Skeletal muscle satellite cell (primary cell): Measurements from ENCODE around the gene DIP2A. TPM values are rescaled to one million over a fixed set of nuclear protein-coding genes. Genes with fewer than 3 reads are reported as not detected.
A peak's percentile ranks its signal among the peaks of the same experiment; 100 is the strongest.

Source experiments
- H3K27me3 ChIP-seq: 2 replicates; pipeline ENCODE4 v1.7.0; 2013; ENCODE audit warnings: low read length; ENCODE audit not compliant: control insufficient read depth, insufficient read depth
- H3K36me3 ChIP-seq: 2 replicates; pipeline ENCODE4 v1.7.0; 2013; ENCODE audit warnings: mild to moderate bottlenecking, control low read depth, low read length; ENCODE audit not compliant: insufficient read depth
- H3K4me1 ChIP-seq: 2 replicates; pipeline ENCODE4 v1.7.0; 2013; ENCODE audit warnings: low read length; ENCODE audit not compliant: control insufficient read depth, insufficient read depth
- H3K4me2 ChIP-seq: 2 replicates; pipeline ENCODE4 v1.7.0; 2013; ENCODE audit warnings: mild to moderate bottlenecking, low read length
- H3K4me3 ChIP-seq: 2 replicates; pipeline ENCODE4 v1.7.0; 2013; ENCODE audit warnings: low read length
- H3K9ac ChIP-seq: 2 replicates; pipeline ENCODE4 v1.7.0; 2013; ENCODE audit warnings: mild to moderate bottlenecking, low read depth, low read length, moderate library complexity
- H3K9me3 ChIP-seq: replicated peaks from 2 replicates; pipeline ENCODE4 v1.7.0; 2013; ENCODE audit warnings: mild to moderate bottlenecking, control low read depth, low read length
- total RNA-seq: library from RNA; depleted of rRNA; stranded (reverse); fragments of >200 nt; gene quantifications from 2 replicates; pipeline ENCODE4 v1.2.3, GENCODE V29; 2012; rRNA removed

Gene DIP2A
- 25.8 and 26.9 TPM in 2 replicates for total RNA-seq

- H3K4me2 ChIP-seq = peak within 1 kb of the TSS; percentile 96
- no peaks in the 10 kb centered on the region for H3K27me3 ChIP-seq
- H3K4me3 ChIP-seq = peak within 1 kb of the TSS; percentile 95
- H3K9ac ChIP-seq = peak within 1 kb of the TSS; percentile 95
- H3K9me3 ChIP-seq = no peaks in the 10 kb centered on the region
- peaks cover 5% of the 10 kb centered on the region for H3K36me3 ChIP-seq
- H3K4me1 ChIP-seq = peaks cover 43% of the 10 kb centered on the region
Observed at GRCh38 chr21:46458315-46459023, at the start of gene DIP2A. DIP2A (plus strand) TSS chr21:46458891; CDS start chr21:46459132, 241 bp downstream.

GRCh38 chr21:46409641-46410406 lies 48.9 kb upstream of the DIP2A start:
- Histone ChIP-seq H3K36me3 (peaks cover 30% of the 10 kb centered on the region), H3K4me2 (no peak overlapping the region), H3K4me1 (no peaks in the 10 kb centered on the region)

GRCh38 chr21:46410516-46410915 lies 48.2 kb upstream of the DIP2A start:
- H3K27me3 ChIP-seq = no peaks in the 10 kb centered on the region
- no peak overlapping the region for H3K9ac ChIP-seq
- peaks cover 28% of the 10 kb centered on the region for H3K36me3 ChIP-seq

More at GRCh38 chr21:46409641-46410406, 48.9 kb upstream of the DIP2A start:
- H3K9ac ChIP-seq = no peak overlapping the region
- no peak overlapping the region for H3K4me3 ChIP-seq
- no peaks in the 10 kb centered on the region for H3K27me3 ChIP-seq
- H3K9me3 ChIP-seq = no peaks in the 10 kb centered on the region

GRCh38 chr21:46411236-46411635 lies 47.5 kb upstream of the DIP2A start:
- Histone ChIP-seq H3K36me3 (peaks cover 35% of the 10 kb centered on the region), H3K4me3 (no peak overlapping the region), H3K4me2 (no peak overlapping the region), H3K27me3 (no peaks in the 10 kb centered on the region), H3K4me1 (no peaks in the 10 kb centered on the region), H3K9ac (no peak overlapping the region), H3K9me3 (no peaks in the 10 kb centered on the region)

More at GRCh38 chr21:46410516-46410915, 48.2 kb upstream of the DIP2A start:
- H3K9me3 ChIP-seq = no peaks in the 10 kb centered on the region
- no peak overlapping the region for H3K4me3 ChIP-seq
- H3K4me2 ChIP-seq = no peak overlapping the region
- no peaks in the 10 kb centered on the region for H3K4me1 ChIP-seq

- Histone ChIP-seq H3K4me2 (no peak overlapping the region), H3K36me3 (peaks cover 40% of the 10 kb centered on the region), H3K27me3 (no peaks in the 10 kb centered on the region), H3K4me3 (no peak overlapping the region), H3K9me3 (no peaks in the 10 kb centered on the region), H3K9ac (no peak overlapping the region), H3K4me1 (no peaks in the 10 kb centered on the region)
Observed at GRCh38 chr21:46411691-46412090, 47.0 kb upstream of the DIP2A start.

GRCh38 chr21:46412521-46413364 lies 45.9 kb upstream of the DIP2A start:
- H3K27me3 ChIP-seq = no peaks in the 10 kb centered on the region
- no peaks in the 10 kb centered on the region for H3K4me1 ChIP-seq
- H3K4me2 ChIP-seq = no peak overlapping the region
- peaks cover 42% of the 10 kb centered on the region for H3K36me3 ChIP-seq
- no peak overlapping the region for H3K4me3 ChIP-seq
- no peak overlapping the region for H3K9ac ChIP-seq
- H3K9me3 ChIP-seq = no peaks in the 10 kb centered on the region

GRCh38 chr21:46413365-46413696 lies 45.4 kb upstream of the DIP2A start:
- Histone ChIP-seq H3K4me3 (no peak overlapping the region), H3K27me3 (no peaks in the 10 kb centered on the region), H3K4me2 (no peak overlapping the region), H3K36me3 (peaks cover 40% of the 10 kb centered on the region), H3K4me1 (no peaks in the 10 kb centered on the region), H3K9me3 (no peaks in the 10 kb centered on the region), H3K9ac (no peak overlapping the region)

- Histone ChIP-seq H3K4me1 (no peaks in the 10 kb centered on the region), H3K4me3 (no peak overlapping the region), H3K27me3 (no peaks in the 10 kb centered on the region), H3K36me3 (peaks cover 48% of the 10 kb centered on the region), H3K4me2 (no peak overlapping the region), H3K9ac (no peak overlapping the region), H3K9me3 (no peaks in the 10 kb centered on the region)
Observed at GRCh38 chr21:46414965-46415275, 43.8 kb upstream of the DIP2A start.

GRCh38 chr21:46416551-46416950 lies 42.1 kb upstream of the DIP2A start:
- Histone ChIP-seq H3K9me3 (no peaks in the 10 kb centered on the region), H3K9ac (no peak overlapping the region)

GRCh38 chr21:46418265-46418946 lies 40.3 kb upstream of the DIP2A start:
- no peaks in the 10 kb centered on the region for H3K9me3 ChIP-seq
- H3K4me2 ChIP-seq = no peak overlapping the region
- peaks cover 55% of the 10 kb centered on the region for H3K36me3 ChIP-seq
- H3K27me3 ChIP-seq = no peaks in the 10 kb centered on the region
- H3K4me1 ChIP-seq = no peaks in the 10 kb centered on the region
- H3K4me3 ChIP-seq = no peak overlapping the region
- H3K9ac ChIP-seq = no peak overlapping the region

More at GRCh38 chr21:46416551-46416950, 42.1 kb upstream of the DIP2A start:
- Histone ChIP-seq H3K4me3 (no peak overlapping the region), H3K36me3 (peaks cover 52% of the 10 kb centered on the region), H3K27me3 (no peaks in the 10 kb centered on the region), H3K4me1 (no peaks in the 10 kb centered on the region), H3K4me2 (no peak overlapping the region)
